GM18861 (cell line): ENCODE measurements around the gene MEGF11.

Experiments used
- ATAC-seq: cut with Tn5 transposase; IDR thresholded peaks from one replicate; pipeline ENCODE4 v1.9.1; 2021; ENCODE audit not compliant: unreplicated experiment

Gene MEGF11

GRCh38 chr15:66147440-66147839 lies 106.1 kb downstream of the MEGF11 start:
- ATAC-seq = no peak

- no peak for ATAC-seq
Observed at GRCh38 chr15:66145726-66146182, 107.8 kb downstream of the MEGF11 start.

GRCh38 chr15:66144978-66145725 lies 108.4 kb downstream of the MEGF11 start:
- no peak for ATAC-seq

GRCh38 chr15:66142285-66142684 lies 111.3 kb downstream of the MEGF11 start:
- no peak for ATAC-seq

- ATAC-seq = no peak
Observed at GRCh38 chr15:66139591-66140207, 113.9 kb downstream of the MEGF11 start.

- no peak for ATAC-seq
Observed at GRCh38 chr15:66138892-66139590, 114.5 kb downstream of the MEGF11 start.

GRCh38 chr15:66138096-66138783 lies 115.3 kb downstream of the MEGF11 start:
- no peak for ATAC-seq

- ATAC-seq = no peak
Observed at GRCh38 chr15:66136948-66137347, 116.6 kb downstream of the MEGF11 start.

GRCh38 chr15:66135664-66136063 lies 117.9 kb downstream of the MEGF11 start:
- ATAC-seq = no peak

GRCh38 chr15:66134284-66134683 lies 119.3 kb downstream of the MEGF11 start:
- ATAC-seq = no peak

- ATAC-seq = no peak
Observed at GRCh38 chr15:66133247-66133885, 120.2 kb downstream of the MEGF11 start.

- no peak for ATAC-seq
Observed at GRCh38 chr15:66132251-66132816, 121.2 kb downstream of the MEGF11 start.

GRCh38 chr15:66131831-66132230 lies 121.7 kb downstream of the MEGF11 start:
- no peak for ATAC-seq

GRCh38 chr15:66131200-66131599 lies 122.3 kb downstream of the MEGF11 start:
- ATAC-seq = no peak

GRCh38 chr15:66130496-66131034 lies 123.0 kb downstream of the MEGF11 start:
- ATAC-seq = no peak

GRCh38 chr15:66129586-66129985 lies 124.0 kb downstream of the MEGF11 start:
- no peak for ATAC-seq

- ATAC-seq = no peak
Observed at GRCh38 chr15:66128116-66128680, 125.4 kb downstream of the MEGF11 start.

GRCh38 chr15:66126456-66126855 lies 127.1 kb downstream of the MEGF11 start:
- ATAC-seq = no peak

GRCh38 chr15:66126031-66126441 lies 127.5 kb downstream of the MEGF11 start:
- ATAC-seq = no peak

GRCh38 chr15:66124651-66125050 lies 128.9 kb downstream of the MEGF11 start:
- ATAC-seq = no peak
